Cardiac septum (tissue), 1 donor: ENCODE measurements around the gene SEC14L1. TPM values are rescaled to one million over a fixed set of nuclear protein-coding genes. Genes with fewer than 3 reads are reported as not detected.
A peak's percentile ranks its signal among the peaks of the same experiment; 100 is the strongest.
"Not testable (repeated sequence)": the region's sequence is repeated elsewhere in the genome, so short reads cannot be mapped to it uniquely, and the experiment has no call there.

Experiments used
- DNase-seq: peaks from one replicate; pipeline ENCODE4 v3.0.0-alpha.2; 2020; ENCODE audit warnings: low spot score
- intact Hi-C: fragments of 100-400 bp; cut with DNase I; formaldehyde crosslinking; loops from one replicate; pipeline ENCODE4 v1.14.0; 2022
- total RNA-seq: library from RNA; stranded (reverse); fragmentation: NEBNext Ultra II Directional; extraction: Animal tissue kit (Norgen Biotek cat#: 25700); gene quantifications from one replicate; pipeline ENCODE4 v1.2.1, GENCODE V29; 2021
- donor health status: DM: no; HTN: no; CAD: no.

The SEC14L1 gene
- total RNA-seq, 1 donor from 2014 or later = 44.2 TPM

- intact Hi-C loops = loop anchor here (10.0 kb wide), 1 partner anchor 382 kb away; the partner anchor contains the start of gene MGAT5B
- no peak for DNase-seq
Observed at GRCh38 chr17:77246110-77247047, 105.6 kb downstream of the SEC14L1 start.

GRCh38 chr17:77247048-77247541 is 106.3 kb downstream of the SEC14L1 start:
- intact Hi-C loops = loop anchor here (10.0 kb wide), 1 partner anchor 382 kb away; the partner anchor contains the start of gene MGAT5B
- DNase-seq = peak; percentile 92

GRCh38 chr17:77247609-77248008 is 106.8 kb downstream of the SEC14L1 start:
- no peak for DNase-seq
- intact Hi-C loops = loop anchor here (10.0 kb wide), 1 partner anchor 383 kb away; the partner anchor contains the start of gene MGAT5B

GRCh38 chr17:77248216-77249114 is 107.7 kb downstream of the SEC14L1 start:
- intact Hi-C loops = loop anchor here (10.0 kb wide), 1 partner anchor 384 kb away; the partner anchor contains the start of gene MGAT5B
- DNase-seq = no peak

- no peak for DNase-seq
- intact Hi-C loops = no loop called here
Observed at GRCh38 chr17:77251622-77252183, 110.9 kb downstream of the SEC14L1 start.

- DNase-seq, intact Hi-C loops: not testable (repeated sequence)
Observed at GRCh38 chr17:77252306-77252705, 111.5 kb downstream of the SEC14L1 start.

- intact Hi-C loops = no loop called here
- no peak for DNase-seq
Observed at GRCh38 chr17:77253611-77254051, 112.9 kb downstream of the SEC14L1 start.

GRCh38 chr17:77254951-77255825 is 114.4 kb downstream of the SEC14L1 start:
- intact Hi-C loops = no loop called here
- DNase-seq = no peak

- intact Hi-C loops, DNase-seq: not testable (repeated sequence)
Observed at GRCh38 chr17:77255970-77256369, 115.2 kb downstream of the SEC14L1 start.

- intact Hi-C loops = no loop called here
- no peak for DNase-seq
Observed at GRCh38 chr17:77256710-77257109, 115.9 kb downstream of the SEC14L1 start.

- DNase-seq = no peak
- intact Hi-C loops = no loop called here
Observed at GRCh38 chr17:77257169-77257568, 116.4 kb downstream of the SEC14L1 start.

- intact Hi-C loops = no loop called here
- DNase-seq = no peak
Observed at GRCh38 chr17:77257596-77258458, 117.1 kb downstream of the SEC14L1 start.

GRCh38 chr17:77258638-77259037 is 117.9 kb downstream of the SEC14L1 start:
- intact Hi-C loops = no loop called here
- no peak for DNase-seq

- intact Hi-C loops = no loop called here
- no peak for DNase-seq
Observed at GRCh38 chr17:77264617-77265230, 124.0 kb downstream of the SEC14L1 start.

GRCh38 chr17:77266213-77266612 is 125.4 kb downstream of the SEC14L1 start:
- intact Hi-C loops = no loop called here
- no peak for DNase-seq
